HUES48 (cell line): ENCODE measurements around the gene ETFA.
"Not testable (repeated sequence)": the region's sequence is repeated elsewhere in the genome, so short reads cannot be mapped to it uniquely, and the experiment has no call there.

Source experiments
- H3K27ac ChIP-seq: one replicate; pipeline ENCODE4 v1.7.0; 2013; ENCODE audit warnings: low read depth, low read length, inconsistent platforms
- H3K27me3 ChIP-seq: 2 replicates; pipeline ENCODE4 v1.6.1; 2013; ENCODE audit warnings: mild to moderate bottlenecking, low read length; ENCODE audit not compliant: control insufficient read depth, insufficient read depth
- H3K36me3 ChIP-seq: 2 replicates; pipeline ENCODE4 v1.6.1; 2013; ENCODE audit warnings: low read length; ENCODE audit not compliant: control insufficient read depth, insufficient read depth
- H3K4me1 ChIP-seq: 2 replicates; pipeline ENCODE4 v1.6.1; 2013; ENCODE audit warnings: mild to moderate bottlenecking, low read length; ENCODE audit not compliant: control insufficient read depth, insufficient read depth
- H3K4me3 ChIP-seq: 2 replicates; pipeline ENCODE4 v1.5.1; 2013; ENCODE audit warnings: mild to moderate bottlenecking, low read depth, low read length
- H3K9ac ChIP-seq: 2 replicates; pipeline ENCODE4 v1.6.1; 2013; ENCODE audit warnings: mild to moderate bottlenecking, low read depth, low read length, moderate library complexity
- H3K9me3 ChIP-seq: 2 replicates; pipeline ENCODE4 v1.6.1; 2013; ENCODE audit warnings: low read length; ENCODE audit not compliant: control insufficient read depth, insufficient read depth

ETFA gene

DNA sequence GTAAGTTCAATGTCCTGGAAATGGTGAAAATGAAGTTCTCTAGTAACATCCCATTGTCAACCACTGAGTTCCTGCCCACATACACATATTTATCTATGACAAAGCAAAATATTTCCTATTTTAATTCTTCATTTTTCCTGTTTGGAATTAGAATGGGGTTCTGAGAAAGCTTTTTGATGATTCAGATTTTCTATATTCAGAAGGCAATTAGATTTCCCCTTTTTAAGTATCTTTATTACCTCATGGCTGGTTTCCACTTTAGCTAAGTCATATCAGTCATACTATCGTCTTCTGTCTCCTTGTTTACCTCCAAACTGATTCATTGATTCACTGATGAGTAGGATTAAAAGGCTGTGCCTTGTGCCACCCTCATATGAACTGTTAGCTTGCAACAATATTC lies 17.9 kb downstream of the ETFA start:
- Histone ChIP-seq H3K9me3 (no peaks in the 10 kb centered on the region), H3K27me3 (no peaks in the 10 kb centered on the region), H3K36me3 (0 out of 2 replicates have a peak, but pooled peaks cover 4% of the 10 kb centered on the region), H3K4me3 (no peak overlapping the region), H3K9ac (no peak overlapping the region), H3K4me1 (no peaks in the 10 kb centered on the region), H3K27ac (no peak overlapping the region)

GRCh38 chr15:76289582-76289981 lies 21.7 kb downstream of the ETFA start:
- no peak overlapping the region for H3K9ac ChIP-seq
- no peak overlapping the region for H3K27ac ChIP-seq
- no peaks in the 10 kb centered on the region for H3K9me3 ChIP-seq
- no peaks in the 10 kb centered on the region for H3K27me3 ChIP-seq
- H3K4me3 ChIP-seq: no peak overlapping the region
- peaks cover 28% of the 10 kb centered on the region for H3K36me3 ChIP-seq
- no peaks in the 10 kb centered on the region for H3K4me1 ChIP-seq

DNA sequence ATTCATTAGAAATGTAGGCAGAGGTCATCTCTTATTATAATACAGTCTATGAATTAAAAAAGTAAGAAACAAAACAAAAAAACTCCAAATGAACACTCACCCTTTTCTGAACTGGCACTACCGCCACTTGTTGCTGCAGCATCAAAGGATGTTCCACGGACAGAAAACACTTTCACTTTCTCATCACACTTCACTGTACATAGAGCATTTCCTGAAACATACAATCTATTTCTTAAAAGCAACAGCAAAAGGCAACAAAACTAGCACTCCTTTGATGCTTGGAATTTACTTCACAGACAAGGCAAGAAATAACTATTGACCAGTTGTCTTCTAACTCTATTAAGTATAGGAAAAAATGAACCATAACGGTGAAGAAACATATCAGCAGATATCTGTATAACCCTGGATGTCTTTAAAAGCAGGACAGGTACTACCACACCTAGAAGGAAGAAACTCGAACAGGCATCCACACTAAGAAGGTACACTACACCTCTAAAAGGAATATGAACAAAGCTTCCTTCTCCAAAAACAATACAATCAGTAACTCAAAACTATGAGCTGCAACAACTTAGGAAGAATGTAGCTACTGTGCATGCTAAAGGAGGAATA lies 24.9 kb downstream of the ETFA start:
- Histone ChIP-seq H3K27ac (no peak overlapping the region), H3K4me3 (no peak overlapping the region), H3K9ac (no peak overlapping the region)

DNA sequence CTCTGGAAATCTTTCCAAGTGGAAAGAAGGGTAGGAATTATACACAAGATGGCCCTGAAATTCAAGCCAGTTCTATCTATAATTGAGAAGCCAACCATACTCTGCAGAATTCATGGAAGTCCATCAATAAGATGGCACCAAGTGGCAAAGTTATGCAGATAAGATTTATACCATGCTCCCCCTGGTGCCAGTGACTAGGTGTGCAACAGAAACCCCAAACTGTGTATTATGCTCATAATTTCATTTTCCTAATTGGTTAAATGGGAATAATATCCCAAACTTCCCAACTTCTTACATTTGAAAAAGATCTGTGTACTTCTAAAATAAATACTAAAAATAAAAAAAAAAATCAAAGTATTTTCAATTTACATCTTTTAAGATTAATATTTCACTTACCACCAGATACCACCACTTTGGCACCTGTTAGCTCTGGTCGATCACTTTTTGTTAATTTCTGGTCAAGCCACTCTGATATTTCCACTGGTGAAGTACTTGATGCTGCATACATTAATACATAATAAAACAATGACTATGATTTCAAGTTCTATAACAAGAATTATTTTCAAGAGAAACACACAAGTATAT lies 25.9 kb downstream of the ETFA start:
- H3K4me3 ChIP-seq: no peak overlapping the region
- no peaks in the 10 kb centered on the region for H3K4me1 ChIP-seq
- H3K27me3 ChIP-seq: no peaks in the 10 kb centered on the region
- H3K36me3 ChIP-seq: peaks cover 51% of the 10 kb centered on the region
- no peaks in the 10 kb centered on the region for H3K9me3 ChIP-seq
- no peak overlapping the region for H3K27ac ChIP-seq
- H3K9ac ChIP-seq: no peak overlapping the region

More for the DNA sequence above, 24.9 kb downstream of the ETFA start:
- Histone ChIP-seq H3K9me3 (no peaks in the 10 kb centered on the region), H3K4me1 (no peaks in the 10 kb centered on the region), H3K36me3 (peaks cover 51% of the 10 kb centered on the region), H3K27me3 (no peaks in the 10 kb centered on the region)

- Histone ChIP-seq H3K9ac (no peak overlapping the region), H3K4me1 (no peaks in the 10 kb centered on the region), H3K9me3 (no peaks in the 10 kb centered on the region), H3K36me3 (peaks cover 55% of the 10 kb centered on the region), H3K27ac (no peak overlapping the region), H3K4me3 (no peak overlapping the region), H3K27me3 (no peaks in the 10 kb centered on the region)
Observed at GRCh38 chr15:76282465-76282864, 28.8 kb downstream of the ETFA start.

- H3K9me3 ChIP-seq: no peaks in the 10 kb centered on the region
- H3K27me3 ChIP-seq: no peaks in the 10 kb centered on the region
- no peak overlapping the region for H3K9ac ChIP-seq
- no peak overlapping the region for H3K27ac ChIP-seq
- H3K4me3 ChIP-seq: no peak overlapping the region
- H3K36me3 ChIP-seq: peaks cover 50% of the 10 kb centered on the region
- no peaks in the 10 kb centered on the region for H3K4me1 ChIP-seq
Observed at GRCh38 chr15:76278651-76279050, 32.6 kb downstream of the ETFA start.

GRCh38 chr15:76274821-76275220 lies 36.4 kb downstream of the ETFA start:
- no peak overlapping the region for H3K4me3 ChIP-seq
- H3K36me3 ChIP-seq: peaks cover 49% of the 10 kb centered on the region
- H3K4me1 ChIP-seq: no peaks in the 10 kb centered on the region
- no peaks in the 10 kb centered on the region for H3K9me3 ChIP-seq
- no peak overlapping the region for H3K9ac ChIP-seq
- H3K27me3 ChIP-seq: no peaks in the 10 kb centered on the region
- no peak overlapping the region for H3K27ac ChIP-seq

DNA sequence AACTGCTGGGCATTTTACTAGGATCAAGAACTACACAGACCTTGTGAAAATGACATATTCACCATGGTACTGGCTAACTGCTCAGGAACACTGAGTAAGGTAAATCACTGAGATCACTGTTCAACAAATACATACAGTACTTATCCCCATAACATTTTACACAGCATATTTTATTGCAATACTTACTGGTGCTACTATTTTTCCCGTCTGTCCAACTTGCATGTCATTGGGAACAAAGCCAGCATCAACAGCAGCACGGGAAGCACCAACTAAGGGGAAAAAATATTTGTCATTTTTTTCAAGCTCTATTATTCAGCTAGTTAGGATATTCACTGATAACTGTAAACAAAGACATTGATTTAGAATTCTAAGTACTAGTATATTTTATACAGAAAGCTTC lies 37.0 kb downstream of the ETFA start:
- H3K9me3 ChIP-seq: no peaks in the 10 kb centered on the region; the same call in 1 of the 2 replicates
- H3K4me1 ChIP-seq: no peaks in the 10 kb centered on the region
- H3K9ac ChIP-seq: no peak overlapping the region
- H3K36me3 ChIP-seq: peaks cover 53% of the 10 kb centered on the region
- H3K27me3 ChIP-seq: no peaks in the 10 kb centered on the region
- H3K4me3 ChIP-seq: no peak overlapping the region
- H3K27ac ChIP-seq: no peak overlapping the region

DNA sequence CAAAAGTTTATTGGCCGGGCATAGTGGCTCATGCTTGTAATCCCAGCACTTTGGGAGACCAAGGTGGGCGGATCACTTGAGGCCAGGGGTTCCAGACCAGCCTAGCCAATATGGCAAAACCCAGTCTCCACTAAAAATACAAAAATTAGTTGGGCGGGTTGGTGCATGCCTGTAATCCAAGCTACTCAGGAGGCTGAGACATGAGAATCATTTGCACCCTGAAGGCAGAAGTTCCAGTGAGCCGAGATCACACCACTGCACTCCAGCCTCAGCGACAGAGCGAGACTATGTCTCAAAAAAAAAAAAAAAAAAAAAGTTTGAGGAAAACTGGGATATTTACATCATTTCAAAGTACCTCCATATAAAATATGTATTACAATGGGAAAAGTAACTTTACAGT lies 40.4 kb downstream of the ETFA start:
- Histone ChIP-seq H3K9me3 (peaks cover 25% of the 10 kb centered on the region), H3K4me3 (no peak overlapping the region), H3K27ac (no peak overlapping the region), H3K27me3 (no peaks in the 10 kb centered on the region), H3K4me1 (no peaks in the 10 kb centered on the region), H3K9ac (no peak overlapping the region), H3K36me3 (peaks cover 53% of the 10 kb centered on the region)

DNA sequence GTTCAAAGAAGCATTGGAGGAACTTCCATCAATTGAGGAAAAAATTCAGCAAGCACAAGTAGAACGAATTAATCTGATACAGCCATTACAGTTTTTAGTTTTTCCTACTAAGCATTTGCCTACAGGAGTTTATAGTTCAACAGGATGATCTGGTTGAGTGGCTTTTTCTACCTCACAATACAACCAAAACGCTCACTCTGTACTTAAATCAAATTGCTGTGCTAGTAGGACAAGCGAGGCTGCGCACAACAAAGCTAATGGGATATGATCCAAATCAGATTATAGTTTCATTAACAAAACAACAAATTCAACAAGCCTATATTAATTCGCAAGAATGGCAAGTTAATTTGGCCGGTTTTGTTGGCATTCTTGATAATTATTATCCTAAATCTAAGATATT lies 44.2 kb downstream of the ETFA start:
- no peaks in the 10 kb centered on the region for H3K4me1 ChIP-seq
- peaks cover 39% of the 10 kb centered on the region for H3K36me3 ChIP-seq
- peaks cover 52% of the 10 kb centered on the region for H3K9me3 ChIP-seq

DNA sequence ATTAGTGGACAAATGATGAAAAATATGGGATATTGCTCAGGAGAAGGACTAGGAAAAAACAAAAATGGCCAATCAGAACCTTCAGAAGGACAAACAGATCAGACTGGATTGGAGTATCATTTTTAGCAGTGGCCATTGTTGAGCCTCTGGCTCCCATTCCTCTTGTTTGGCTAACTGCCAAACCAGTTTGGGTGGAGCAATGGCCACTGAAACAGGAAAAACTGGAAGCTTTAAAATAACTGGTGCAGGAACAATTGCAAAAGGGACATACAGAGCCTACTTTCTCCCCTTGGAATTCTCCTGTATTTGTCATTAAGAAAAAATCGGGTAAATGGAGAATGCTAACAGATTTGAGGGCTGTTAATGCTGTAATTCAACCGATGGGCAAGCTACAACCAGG lies 45.5 kb downstream of the ETFA start:
- H3K4me3 ChIP-seq, H3K27ac ChIP-seq, H3K9ac ChIP-seq, H3K27me3 ChIP-seq, H3K4me1 ChIP-seq: not testable (repeated sequence)
- H3K36me3 ChIP-seq: peaks cover 44% of the 10 kb centered on the region; the same call in 1 of the 2 replicates
- peaks cover 53% of the 10 kb centered on the region for H3K9me3 ChIP-seq

More for the DNA sequence above, 44.2 kb downstream of the ETFA start:
- no peaks in the 10 kb centered on the region for H3K27me3 ChIP-seq
- H3K27ac ChIP-seq: no peak overlapping the region
- H3K4me3 ChIP-seq: no peak overlapping the region
- no peak overlapping the region for H3K9ac ChIP-seq
